LNCAP (cell line): ENCODE data around the gene ANKRD49.

Experiments
- CTCF ChIP-seq: fragments of 450-650 bp; IDR thresholded peaks from 2 replicates; pipeline ENCODE4 v1.5.1; 2017; ENCODE audit warnings: mild to moderate bottlenecking

Gene ANKRD49

GRCh38 chr11:94546886-94547285, 53.1 kb downstream of the ANKRD49 start:
- TF ChIP-seq CTCF: no peak

- no peak for TF ChIP-seq CTCF
Observed at GRCh38 chr11:94549146-94549545, 55.4 kb downstream of the ANKRD49 start.
